DMS53 (cell line): ENCODE data around the gene DPP10.
"Not testable (repeated sequence)": the region's sequence is repeated elsewhere in the genome, so short reads cannot be mapped to it uniquely, and the experiment has no call there.

Experiments
- DNase-seq: peaks from one replicate; lab custom pipeline; 2025; lab: John Stamatoyannopoulos, UW

Gene DPP10

GRCh38 chr2:114968748-114969400 lies 526.4 kb downstream of the DPP10 start:
- DNase-seq = peak; percentile 74

- not testable (repeated sequence) for DNase-seq
Observed at GRCh38 chr2:115004321-115004720, 561.9 kb downstream of the DPP10 start.

- no peak for DNase-seq
Observed at GRCh38 chr2:115011721-115012120, 569.3 kb downstream of the DPP10 start.

GRCh38 chr2:115022013-115022412 lies 579.6 kb downstream of the DPP10 start:
- DNase-seq = not testable (repeated sequence)

GRCh38 chr2:115034801-115035200 lies 592.4 kb downstream of the DPP10 start:
- no peak for DNase-seq

- no peak for DNase-seq
Observed at GRCh38 chr2:115036818-115037217, 594.4 kb downstream of the DPP10 start.

- no peak for DNase-seq
Observed at GRCh38 chr2:115057473-115057872, 615.0 kb downstream of the DPP10 start.

- DNase-seq = no peak
Observed at GRCh38 chr2:115070002-115070401, 627.6 kb downstream of the DPP10 start.

GRCh38 chr2:115071534-115071933 lies 629.1 kb downstream of the DPP10 start:
- no peak for DNase-seq

GRCh38 chr2:115075800-115076199 lies 633.4 kb downstream of the DPP10 start:
- no peak for DNase-seq

- DNase-seq = no peak
Observed at GRCh38 chr2:115077626-115078025, 635.2 kb downstream of the DPP10 start.

- peak; percentile 69 for DNase-seq
Observed at GRCh38 chr2:115083225-115083624, 640.8 kb downstream of the DPP10 start.

- DNase-seq = no peak
Observed at GRCh38 chr2:115083711-115084110, 641.3 kb downstream of the DPP10 start.

GRCh38 chr2:115084446-115084845 lies 642.0 kb downstream of the DPP10 start:
- DNase-seq = no peak

GRCh38 chr2:115086051-115086620 lies 643.7 kb downstream of the DPP10 start:
- DNase-seq = not testable (repeated sequence)

- DNase-seq = no peak
Observed at GRCh38 chr2:115094441-115094840, 652.0 kb downstream of the DPP10 start.

GRCh38 chr2:115105966-115106365 lies 663.5 kb downstream of the DPP10 start:
- no peak for DNase-seq

GRCh38 chr2:115115135-115115534 lies 672.7 kb downstream of the DPP10 start:
- no peak for DNase-seq

- no peak for DNase-seq
Observed at GRCh38 chr2:115118306-115118705, 675.9 kb downstream of the DPP10 start.

GRCh38 chr2:115119086-115119485 lies 676.6 kb downstream of the DPP10 start:
- no peak for DNase-seq

GRCh38 chr2:115122701-115123100 lies 680.3 kb downstream of the DPP10 start:
- peak; percentile 42 for DNase-seq

- no peak for DNase-seq
Observed at GRCh38 chr2:115124817-115125216, 682.4 kb downstream of the DPP10 start.

GRCh38 chr2:115129536-115129935 lies 687.1 kb downstream of the DPP10 start:
- DNase-seq = peak; percentile 55

GRCh38 chr2:115160531-115161080 lies 718.2 kb downstream of the DPP10 start:
- peak; percentile 81 for DNase-seq
